ENCODE data around the gene KIAA1671. TPM values are rescaled to one million over a fixed set of nuclear protein-coding genes. Genes with fewer than 3 reads are reported as not detected.

KIAA1671 gene
- total and polyA plus RNA-seq, 2 of the 13 experiments (the other 11 are each of a cell fraction or from before 2014, with no cell fraction given): 13.5 to 13.6 TPM

DNA sequence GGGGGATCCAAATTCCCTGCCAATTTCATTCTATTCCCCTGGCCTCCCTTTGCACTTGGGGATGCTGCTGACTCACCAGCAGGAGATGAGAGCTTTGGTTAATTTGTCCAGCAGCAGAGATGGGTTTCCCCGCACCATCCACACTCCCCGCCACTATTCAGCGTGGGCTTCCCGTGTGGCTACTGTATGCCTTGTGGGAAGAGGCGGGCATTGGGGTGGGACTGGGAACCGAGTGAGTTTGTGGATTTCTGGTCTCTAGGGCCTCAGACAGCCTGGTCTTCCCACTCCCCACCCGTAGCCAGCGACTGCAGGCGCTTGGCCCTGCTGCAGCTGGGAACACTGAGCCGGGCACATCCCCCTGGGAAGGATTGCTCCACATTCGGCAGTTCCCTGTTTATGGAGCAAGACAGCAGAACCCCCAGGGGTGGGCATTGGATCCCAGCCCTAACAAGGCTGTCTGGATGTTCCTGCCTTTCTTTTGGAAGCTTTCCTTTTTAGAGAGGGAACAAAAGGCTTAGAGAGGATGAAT is 23.4 kb downstream of the KIAA1671 start (continued):
- TF ChIP-seq, protein P1, sequence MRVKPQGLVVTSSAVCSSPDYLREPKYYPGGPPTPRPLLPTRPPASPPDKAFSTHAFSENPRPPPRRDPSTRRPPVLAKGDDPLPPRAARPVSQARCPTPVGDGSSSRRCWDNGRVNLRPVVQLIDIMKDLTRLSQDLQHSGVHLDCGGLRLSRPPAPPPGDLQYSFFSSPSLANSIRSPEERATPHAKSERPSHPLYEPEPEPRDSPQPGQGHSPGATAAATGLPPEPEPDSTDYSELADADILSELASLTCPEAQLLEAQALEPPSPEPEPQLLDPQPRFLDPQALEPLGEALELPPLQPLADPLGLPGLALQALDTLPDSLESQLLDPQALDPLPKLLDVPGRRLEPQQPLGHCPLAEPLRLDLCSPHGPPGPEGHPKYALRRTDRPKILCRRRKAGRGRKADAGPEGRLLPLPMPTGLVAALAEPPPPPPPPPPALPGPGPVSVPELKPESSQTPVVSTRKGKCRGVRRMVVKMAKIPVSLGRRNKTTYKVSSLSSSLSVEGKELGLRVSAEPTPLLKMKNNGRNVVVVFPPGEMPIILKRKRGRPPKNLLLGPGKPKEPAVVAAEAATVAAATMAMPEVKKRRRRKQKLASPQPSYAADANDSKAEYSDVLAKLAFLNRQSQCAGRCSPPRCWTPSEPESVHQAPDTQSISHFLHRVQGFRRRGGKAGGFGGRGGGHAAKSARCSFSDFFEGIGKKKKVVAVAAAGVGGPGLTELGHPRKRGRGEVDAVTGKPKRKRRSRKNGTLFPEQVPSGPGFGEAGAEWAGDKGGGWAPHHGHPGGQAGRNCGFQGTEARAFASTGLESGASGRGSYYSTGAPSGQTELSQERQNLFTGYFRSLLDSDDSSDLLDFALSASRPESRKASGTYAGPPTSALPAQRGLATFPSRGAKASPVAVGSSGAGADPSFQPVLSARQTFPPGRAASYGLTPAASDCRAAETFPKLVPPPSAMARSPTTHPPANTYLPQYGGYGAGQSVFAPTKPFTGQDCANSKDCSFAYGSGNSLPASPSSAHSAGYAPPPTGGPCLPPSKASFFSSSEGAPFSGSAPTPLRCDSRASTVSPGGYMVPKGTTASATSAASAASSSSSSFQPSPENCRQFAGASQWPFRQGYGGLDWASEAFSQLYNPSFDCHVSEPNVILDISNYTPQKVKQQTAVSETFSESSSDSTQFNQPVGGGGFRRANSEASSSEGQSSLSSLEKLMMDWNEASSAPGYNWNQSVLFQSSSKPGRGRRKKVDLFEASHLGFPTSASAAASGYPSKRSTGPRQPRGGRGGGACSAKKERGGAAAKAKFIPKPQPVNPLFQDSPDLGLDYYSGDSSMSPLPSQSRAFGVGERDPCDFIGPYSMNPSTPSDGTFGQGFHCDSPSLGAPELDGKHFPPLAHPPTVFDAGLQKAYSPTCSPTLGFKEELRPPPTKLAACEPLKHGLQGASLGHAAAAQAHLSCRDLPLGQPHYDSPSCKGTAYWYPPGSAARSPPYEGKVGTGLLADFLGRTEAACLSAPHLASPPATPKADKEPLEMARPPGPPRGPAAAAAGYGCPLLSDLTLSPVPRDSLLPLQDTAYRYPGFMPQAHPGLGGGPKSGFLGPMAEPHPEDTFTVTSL (CRISPR knock-in tag; IDR thresholded peaks at IDR 0.05; ENCODE audit: borderline replicate concordance): no peak
- TF ChIP-seq GTF2F1 (IDR thresholded peaks at IDR 0.05; ENCODE audit: low read length): no peak
- no peak for TF ChIP-seq MAZ (IDR thresholded peaks at IDR 0.05; ENCODE audit: borderline replicate concordance, low read depth, low read length)
- no peak for TF ChIP-seq MAZ (CRISPR knock-in tag; IDR thresholded peaks at IDR 0.05; ENCODE audit: low read depth)
- no peak for TF ChIP-seq DNMT1 (CRISPR knock-in tag; IDR thresholded peaks at IDR 0.05)
- no peak for TF ChIP-seq ZSCAN31 (CRISPR knock-in tag; IDR thresholded peaks at IDR 0.05; ENCODE audit: low read depth)
- TF ChIP-seq ARNTL (CRISPR knock-in tag; IDR thresholded peaks at IDR 0.05): no peak
- no peak for TF ChIP-seq ZFP41 (CRISPR knock-in tag; IDR thresholded peaks at IDR 0.05; ENCODE audit: borderline replicate concordance)
